H1 (cell line): ENCODE measurements around the gene TRIM22. TPM values are rescaled to one million over a fixed set of nuclear protein-coding genes. Genes with fewer than 3 reads are reported as not detected.

ENCODE experiments used
- CTCF ChIA-PET: fragments of 300-600 bp; sonication (Branson Sonifier 250); formaldehyde crosslinking; loops from one replicate; lab custom pipeline; 2021; ENCODE audit not compliant: partially characterized antibody; lab: Charles Lee
- POLR2A ChIA-PET: fragments of 300-600 bp; sonication (Branson Sonifier 250); formaldehyde crosslinking; loops from one replicate; lab custom pipeline; 2021; ENCODE audit warnings: inconsistent platforms; ENCODE audit not compliant: partially characterized antibody; lab: Charles Lee
- DNase-seq, 2 experiments: peaks; one replicate each; pipeline versions ENCODE4 v3.0.0 to v3.0.0-alpha.2; 2010 to 2022; ENCODE audit warnings: low spot score in 2 of 2, low read depth in 1 of 2, mixed read lengths in 1 of 2
- FAIRE-seq: peaks from 2 replicates; lab custom pipeline; 2011; peaks lifted over from hg19 to GRCh38; lab: Jason Lieb, UNC
- H2AFZ ChIP-seq: 2 replicates; pipeline ENCODE4 v1.8.1; 2012; ENCODE audit warnings: low read length, inconsistent platforms
- H2AK5ac ChIP-seq: 2 replicates; pipeline ENCODE4 v1.6.1; 2013; ENCODE audit warnings: low read depth, low read length
- H2BK120ac ChIP-seq: replicated peaks from 2 replicates; pipeline ENCODE3; 2013; ENCODE audit warnings: low read depth, low read length, inconsistent platforms
- H2BK12ac ChIP-seq: 2 replicates; pipeline ENCODE4 v1.6.1; 2013; ENCODE audit warnings: low read depth, low read length
- H2BK15ac ChIP-seq: 2 replicates; pipeline ENCODE4 v1.6.1; 2013; ENCODE audit warnings: low read length
- H2BK20ac ChIP-seq: 2 replicates; pipeline ENCODE4 v1.6.1; 2013; ENCODE audit warnings: low read length
- H2BK5ac ChIP-seq: 2 replicates; pipeline ENCODE4 v1.6.1; 2013; ENCODE audit warnings: low read depth, low read length
- H3K14ac ChIP-seq: 2 replicates; pipeline ENCODE4 v1.6.1; 2013; ENCODE audit warnings: inconsistent platforms; ENCODE audit not compliant: insufficient read length
- H3K18ac ChIP-seq: 2 replicates; pipeline ENCODE4 v1.6.1; 2013; ENCODE audit warnings: low read length; ENCODE audit errors: extremely low read depth
- H3K23ac ChIP-seq: 2 replicates; pipeline ENCODE4 v1.6.1; 2013; ENCODE audit warnings: inconsistent platforms; ENCODE audit not compliant: insufficient read length
- H3K23me2 ChIP-seq: 2 replicates; pipeline ENCODE4 v1.6.1; 2013; ENCODE audit warnings: low read depth, low read length
- H3K27ac ChIP-seq: 2 replicates; pipeline ENCODE4 v1.6.1; 2011; ENCODE audit warnings: low read depth, low read length, inconsistent platforms
- H3K27me3 ChIP-seq, 4 experiments: replicated peaks in 1 of 4; 1 replicate in 1 of 4; 2 replicates in 3 of 4; pipeline versions ENCODE4 v1.6.1 to v1.8.1; 2011 to 2013; ENCODE audit warnings: low read length in 3 of 4, mild to moderate bottlenecking in 3 of 4, inconsistent platforms in 2 of 4, mixed read lengths in 2 of 4, moderate library complexity in 1 of 4; ENCODE audit not compliant: control insufficient read depth in 3 of 4, insufficient read depth in 3 of 4; ENCODE audit errors: extremely low read depth in 1 of 4
- H3K36me3 ChIP-seq, 4 experiments: 2 replicates each; pipeline versions ENCODE4 v1.6.1 to v1.8.1; 2011 to 2013; ENCODE audit warnings: mild to moderate bottlenecking in 4 of 4, low read length in 3 of 4, moderate library complexity in 2 of 4, control low read depth in 1 of 4, inconsistent platforms in 1 of 4; ENCODE audit not compliant: insufficient read depth in 4 of 4, control insufficient read depth in 2 of 4
- H3K4ac ChIP-seq: replicated peaks from 2 replicates; pipeline ENCODE3; 2013; ENCODE audit warnings: low read length, low read depth, mixed read lengths, inconsistent platforms; ENCODE audit not compliant: insufficient read length
- H3K4me1 ChIP-seq, 4 experiments: replicated peaks in 1 of 4; 1 replicate in 1 of 4; 2 replicates in 3 of 4; pipeline versions ENCODE4 v1.6.1 to v1.8.1; 2011 to 2013; ENCODE audit warnings: low read length in 3 of 4, inconsistent platforms in 2 of 4, mixed read lengths in 1 of 4; ENCODE audit not compliant: insufficient read depth in 4 of 4, control insufficient read depth in 3 of 4
- H3K4me2 ChIP-seq, 2 experiments: 2 replicates each; pipeline versions ENCODE4 v1.6.1 to v1.8.1; 2011 to 2013; ENCODE audit warnings: low read depth in 2 of 2, low read length in 2 of 2, control low read depth in 1 of 2, inconsistent platforms in 1 of 2, mild to moderate bottlenecking in 1 of 2; ENCODE audit not compliant: insufficient read depth in 1 of 2
- H3K4me3 ChIP-seq, 4 experiments: fragments of 200-600, 300-600 bp in 1 of 4; sonication (generic), shearing (Covaris generic), sonication (Bioruptor Twin) in 1 of 4; 2 replicates each; pipeline versions ENCODE4 v1.5.1 to v1.8.1; 2011 to 2016; ENCODE audit warnings: low read length in 4 of 4, low read depth in 3 of 4, control low read depth in 2 of 4, inconsistent platforms in 2 of 4, mild to moderate bottlenecking in 2 of 4, mixed read lengths in 1 of 4, moderate library complexity in 1 of 4; ENCODE audit not compliant: insufficient read depth in 2 of 4; ENCODE audit errors: extremely low read depth in 1 of 4
- H3K56ac ChIP-seq: replicated peaks from 2 replicates; pipeline ENCODE3; 2013; ENCODE audit warnings: low read depth, mild to moderate bottlenecking, mixed read lengths, low read length, inconsistent platforms; ENCODE audit not compliant: insufficient read length
- H3K79me1 ChIP-seq: 2 replicates; pipeline ENCODE4 v1.6.1; 2013; ENCODE audit warnings: low read depth, low read length, control low read depth
- H3K79me2 ChIP-seq, 2 experiments: 2 replicates each; pipeline versions ENCODE4 v1.6.1 to v1.8.1; 2012 to 2013; ENCODE audit warnings: low read length in 2 of 2, mild to moderate bottlenecking in 2 of 2, inconsistent platforms in 1 of 2; ENCODE audit not compliant: insufficient read depth in 2 of 2, control insufficient read depth in 1 of 2
- H3K9ac ChIP-seq, 4 experiments: replicated peaks in 1 of 4; 1 replicate in 1 of 4; 2 replicates in 3 of 4; pipeline versions ENCODE4 v1.6.1 to v1.8.1; 2011 to 2013; ENCODE audit warnings: low read depth in 3 of 4, low read length in 3 of 4, control low read depth in 2 of 4, mild to moderate bottlenecking in 2 of 4, moderate library complexity in 2 of 4, inconsistent platforms in 1 of 4; ENCODE audit errors: extremely low read depth in 1 of 4
- H3K9me3 ChIP-seq, 2 experiments: 2 replicates each; pipeline versions ENCODE4 v1.6.1 to v1.8.1; 2012 to 2013; ENCODE audit warnings: mild to moderate bottlenecking in 2 of 2, moderate library complexity in 2 of 2, control low read depth in 1 of 2, inconsistent platforms in 1 of 2, low read depth in 1 of 2, low read length in 1 of 2, mixed read lengths in 1 of 2; ENCODE audit not compliant: insufficient read depth in 2 of 2
- H4K20me1 ChIP-seq, 2 experiments: replicated peaks in 1 of 2; 2 replicates each; pipeline versions ENCODE3 to v1.8.1; 2011 to 2013; ENCODE audit warnings: inconsistent platforms in 2 of 2, low read length in 2 of 2, mild to moderate bottlenecking in 1 of 2; ENCODE audit not compliant: insufficient read depth in 2 of 2, control insufficient read depth in 1 of 2
- H4K5ac ChIP-seq: 2 replicates; pipeline ENCODE4 v1.6.1; 2013; ENCODE audit warnings: low read length, low read depth, mixed read lengths, inconsistent platforms; ENCODE audit not compliant: insufficient read length
- H4K8ac ChIP-seq: 2 replicates; pipeline ENCODE4 v1.8.0; 2013; ENCODE audit warnings: mild to moderate bottlenecking, moderate library complexity, low read length, inconsistent platforms; ENCODE audit not compliant: insufficient read depth; ENCODE audit errors: extremely low read depth
- H4K91ac ChIP-seq: replicated peaks from 2 replicates; pipeline ENCODE3; 2013; ENCODE audit warnings: low read length, mixed read lengths, inconsistent platforms; ENCODE audit not compliant: insufficient read length
- HDAC2 ChIP-seq, 2 experiments: fragments of 300-600 bp in 1 of 2; sonication (generic) in 1 of 2; IDR thresholded peaks; 2 replicates each; pipeline ENCODE4 v1.6.1; 2011 to 2012; ENCODE audit warnings: low read depth in 2 of 2, low read length in 2 of 2, mild to moderate bottlenecking in 2 of 2, moderate library complexity in 2 of 2, borderline replicate concordance in 1 of 2, inconsistent platforms in 1 of 2
- POLR2A ChIP-seq, 2 experiments: IDR thresholded peaks; 1 replicate in 1 of 2; 2 replicates in 1 of 2; pipeline ENCODE4 v1.6.1; 2011; ENCODE audit warnings: low read depth in 2 of 2, low read length in 2 of 2, mild to moderate bottlenecking in 2 of 2; ENCODE audit errors: control extremely low read depth in 1 of 2
- POU5F1 ChIP-seq: IDR thresholded peaks from 2 replicates; pipeline ENCODE4 v1.6.1; 2011; ENCODE audit warnings: low read depth, mild to moderate bottlenecking, low read length, moderate library complexity
- SRF ChIP-seq: IDR thresholded peaks from 2 replicates; pipeline ENCODE4 v1.6.1; 2011; ENCODE audit warnings: mild to moderate bottlenecking, low read depth, low read length, moderate library complexity
- TAF1 ChIP-seq: IDR thresholded peaks from 2 replicates; pipeline ENCODE4 v1.6.1; 2011; ENCODE audit warnings: mild to moderate bottlenecking, low read depth, low read length
- TAF7 ChIP-seq: optimal IDR thresholded peaks from 2 replicates; pipeline ENCODE3; 2011; ENCODE audit warnings: low read depth, mild to moderate bottlenecking, inconsistent platforms, low read length, moderate library complexity, borderline replicate concordance
- TBP ChIP-seq: IDR thresholded peaks from 2 replicates; pipeline ENCODE4 v1.6.1; 2011; ENCODE audit warnings: low read depth, low read length, improper control_type of control experiment
- TEAD4 ChIP-seq: IDR thresholded peaks from 2 replicates; pipeline ENCODE4 v1.6.1; 2012; ENCODE audit warnings: low read depth, low read length, inconsistent platforms, mixed read lengths
- WGBS, 2 experiments: shearing (Covaris generic) in 1 of 2; methylation state at CpG; one replicate each; pipeline versions ENCODE4 v1.1.6 to v1.1.7; 2013 to 2015; ENCODE audit warnings: low lambda C conversion rate in 2 of 2, mixed read lengths in 2 of 2, inconsistent platforms in 1 of 2, low coverage in 1 of 2, missing lambda C conversion rate in 1 of 2; ENCODE audit not compliant: insufficient replicate concordance in 2 of 2, insufficient coverage in 1 of 2, insufficient read length in 1 of 2; ENCODE audit errors: extremely low coverage in 1 of 2, missing lambda C conversion rate in 1 of 2; 5-methylcytosine and 5-hydroxymethylcytosine counted together
- long read RNA-seq, 2 experiments: library from RNA in 1 of 2; library from capped mRNA in 1 of 2; stranded (forward); transcript quantifications; one replicate each; pipeline ENCODE4 v2.0.0, GENCODE V29; 2021; ENCODE audit warnings: inconsistent platforms in 1 of 2
- polyA minus RNA-seq, 3 experiments: library from RNA; depleted of rRNA, polyadenylated mRNA; stranded (reverse); fragments of >200 nt; gene quantifications; 1 replicate in 2 of 3; 2 replicates in 1 of 3; pipeline ENCODE4 v1.2.3, GENCODE V29; 2011
- polyA plus RNA-seq, 7 experiments: library from polyadenylated mRNA; depleted of rRNA in 3 of 7; stranded (reverse) in 5 of 7; unstranded in 2 of 7; fragments of >200 nt in 5 of 7; fragments of 200-250 nt in 2 of 7; gene quantifications; 1 replicate in 5 of 7; 2 replicates in 1 of 7; 4 replicates in 1 of 7; pipeline versions ENCODE4 v1.2.1 to v1.2.3, GENCODE V29; 2011 to 2013; ENCODE audit warnings: missing spikeins in 2 of 7, mixed read lengths in 2 of 7
- total RNA-seq: library from RNA; stranded (reverse); fragmentation: NEBNext Ultra II Directional; extraction: Animal tissue kit (Norgen Biotek cat#: 25700); gene quantifications from 2 replicates; pipeline ENCODE4 v1.2.1, GENCODE V29; 2021

TRIM22 gene, protein sequence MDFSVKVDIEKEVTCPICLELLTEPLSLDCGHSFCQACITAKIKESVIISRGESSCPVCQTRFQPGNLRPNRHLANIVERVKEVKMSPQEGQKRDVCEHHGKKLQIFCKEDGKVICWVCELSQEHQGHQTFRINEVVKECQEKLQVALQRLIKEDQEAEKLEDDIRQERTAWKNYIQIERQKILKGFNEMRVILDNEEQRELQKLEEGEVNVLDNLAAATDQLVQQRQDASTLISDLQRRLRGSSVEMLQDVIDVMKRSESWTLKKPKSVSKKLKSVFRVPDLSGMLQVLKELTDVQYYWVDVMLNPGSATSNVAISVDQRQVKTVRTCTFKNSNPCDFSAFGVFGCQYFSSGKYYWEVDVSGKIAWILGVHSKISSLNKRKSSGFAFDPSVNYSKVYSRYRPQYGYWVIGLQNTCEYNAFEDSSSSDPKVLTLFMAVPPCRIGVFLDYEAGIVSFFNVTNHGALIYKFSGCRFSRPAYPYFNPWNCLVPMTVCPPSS
- 56.0 and 57.4 TPM in 2 replicates for total RNA-seq
- 42.9 and 82.7 TPM in 2 replicates for polyA plus RNA-seq (2011; rRNA removed)
- 71.8 TPM for polyA plus RNA-seq (2011; cell fraction: cytosol; rRNA removed)
- 42.6 TPM for polyA plus RNA-seq (2011; cell fraction: nucleus; rRNA removed)
- polyA plus RNA-seq (2012, experiment 1 of 2), result 97.7 to 129 TPM (median 106 TPM) in 4 replicates
- polyA plus RNA-seq (2012, experiment 2 of 2), result 4.4 TPM
- polyA plus RNA-seq (2013, experiment 1 of 2), result 36.7 TPM
- polyA plus RNA-seq (2013, experiment 2 of 2), result 34.4 TPM
- 57.1 and 121 TPM in 2 replicates for polyA minus RNA-seq (2011; rRNA and poly(A)+ RNA removed)
- polyA minus RNA-seq (2011; cell fraction: cytosol; rRNA and poly(A)+ RNA removed), result 32.9 TPM
- 78.5 TPM for polyA minus RNA-seq (2011; cell fraction: nucleus; rRNA and poly(A)+ RNA removed)
- long read RNA-seq, experiment 1, partial matches to known transcripts, result 11 of 24 reads
- long read RNA-seq, experiment 1, other reads (novel, unspliced or antisense), result 10 of 24 reads
- long read RNA-seq, experiment 2, transcript TRIM22-201 (8 exons, 2,989 nt), result major isoform, 8 of 15 reads
- long read RNA-seq, experiment 2, partial matches to known transcripts, result 4 of 15 reads
- long read RNA-seq, experiment 2, other reads (novel, unspliced or antisense), result 2 of 15 reads

DNA sequence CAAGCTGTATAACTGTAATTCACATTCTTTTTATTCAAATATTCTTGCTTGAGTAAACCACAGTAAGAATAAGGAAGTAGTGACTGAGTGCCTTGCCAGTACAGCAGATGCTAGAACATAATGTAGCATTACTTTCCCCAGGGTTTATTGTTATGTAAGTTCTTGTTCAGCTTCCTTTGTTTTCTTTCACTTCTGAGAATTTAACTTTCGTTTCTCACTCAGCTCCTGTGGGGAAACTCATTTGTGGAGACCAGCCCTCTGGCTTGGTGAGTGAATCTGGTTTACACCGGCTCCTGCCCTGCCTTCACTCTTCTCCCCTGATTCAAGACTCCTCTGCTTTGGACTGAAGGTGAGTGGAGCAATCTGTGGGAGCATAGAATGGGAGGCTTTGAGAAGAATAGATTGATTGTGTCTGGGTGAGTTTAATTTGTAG lies at the start of gene TRIM22:
TRIM22 (plus strand) TSS at position 240 of the 433 bp plus-strand sequence. CDS start 6,443 bp downstream, outside the sequence.
- Histone ChIP-seq H3K14ac (no peak within 1 kb of the TSS), H2AK5ac (no peak within 1 kb of the TSS; the same call in 1 of the 2 replicates), H3K18ac (peak within 1 kb of the TSS; percentile 55), H4K8ac (no peak within 1 kb of the TSS), H2BK15ac (no peak within 1 kb of the TSS), H4K5ac (peak within 1 kb of the TSS; percentile 20), H3K9ac (peak within 1 kb of the TSS; percentile 57 to 90 (median 78)), H2BK20ac (peak within 1 kb of the TSS; percentile 49; the same call in 1 of the 2 replicates), H3K27ac (peak within 1 kb of the TSS; percentile 87), H3K27me3 (no peaks in the 10 kb centered on the region), H2BK12ac (peak within 1 kb of the TSS; percentile 94), H3K79me1 (no peaks in the 10 kb centered on the region), H3K4me2 (peak within 1 kb of the TSS; percentile 70 to 87), H3K79me2 (peaks cover 0 to 35% of the 10 kb centered on the region in 2 experiments; a peak in 2 of 4 replicates), H3K4me3 (peak within 1 kb of the TSS; percentile 42 to 62 (median 54)), H3K9me3 (no peaks in the 10 kb centered on the region), H3K23me2 (peaks cover 3% of the 10 kb centered on the region; the same call in 1 of the 2 replicates), H3K4me1 (peaks cover 0 to 12% (median 2%) of the 10 kb centered on the region in 4 experiments; a peak in 4 of 7 replicates), H4K91ac (peak within 1 kb of the TSS; percentile 92), H3K4ac (peak within 1 kb of the TSS; percentile 51), H2BK120ac (peak within 1 kb of the TSS; percentile 45), H3K23ac (no peak within 1 kb of the TSS), H2BK5ac (peak within 1 kb of the TSS; percentile 74; the same call in 1 of the 2 replicates), H3K36me3 (peaks cover 0 to 6% (median 2%) of the 10 kb centered on the region in 4 experiments; a peak in 5 of 8 replicates), H3K56ac (peak within 1 kb of the TSS; percentile 65), H4K20me1 (no peaks in the 10 kb centered on the region), H2AFZ (no peak within 1 kb of the TSS)
- POLR2A ChIA-PET, result interaction anchor here (1.0 to 1.5 kb wide), 3 partner anchors 10 to 69 kb away, joined by 3 to 8 read pairs (median 3); no protein-coding TSS in a partner anchor
- DNase-seq (peak in 1 of 2 experiments; percentile 15), FAIRE-seq (peak; percentile 28)
- 5% methylated on average over 2 of the region's 2 CpGs; no CpG with 5 or more reads in 1 of the 2 experiments for WGBS, 2 experiments
- CTCF ChIA-PET, result interaction anchor here (0.7 to 2.0 kb wide), 2 partner anchors 90 kb away, joined by 3 to 8 read pairs; no protein-coding TSS in a partner anchor
- peak; percentile 45; the same call in 1 of the 2 replicates for TF ChIP-seq TBP
- no peak for TF ChIP-seq TEAD4
- TF ChIP-seq POLR2A (IDR thresholded peaks at IDR 0.05; ENCODE audit: control extremely low read depth in 1 of 2, low read depth in 2 of 2, low read length in 2 of 2), result peak in 1 of 2 experiments; percentile 78; a peak in 2 of 3 replicates
- peak in 1 of 2 experiments; percentile 23; a peak in 1 of 4 replicates for TF ChIP-seq HDAC2 (IDR thresholded peaks at IDR 0.05; ENCODE audit: borderline replicate concordance in 1 of 2, low read depth in 2 of 2, low read length in 2 of 2)
- no peak for TF ChIP-seq POU5F1
- TF ChIP-seq SRF, result no peak
- TF ChIP-seq TAF7, result peak; percentile 60
- TF ChIP-seq TAF1, result peak; percentile 77
